Iris pigment epithelial cell (primary cell): ENCODE data around the gene ZNF691.
"Not testable (repeated sequence)": the region's sequence is repeated elsewhere in the genome, so short reads cannot be mapped to it uniquely, and the experiment has no call there.

Source experiments
- DNase-seq: peaks from one replicate; pipeline ENCODE4 v3.0.0-alpha.2; 2011; ENCODE audit warnings: low read depth

The ZNF691 gene

GRCh38 chr1:42859366-42859765 is 13.0 kb downstream of the ZNF691 start:
- DNase-seq: not testable (repeated sequence)

GRCh38 chr1:42860339-42861013 is 14.1 kb downstream of the ZNF691 start:
- no peak for DNase-seq

DNA sequence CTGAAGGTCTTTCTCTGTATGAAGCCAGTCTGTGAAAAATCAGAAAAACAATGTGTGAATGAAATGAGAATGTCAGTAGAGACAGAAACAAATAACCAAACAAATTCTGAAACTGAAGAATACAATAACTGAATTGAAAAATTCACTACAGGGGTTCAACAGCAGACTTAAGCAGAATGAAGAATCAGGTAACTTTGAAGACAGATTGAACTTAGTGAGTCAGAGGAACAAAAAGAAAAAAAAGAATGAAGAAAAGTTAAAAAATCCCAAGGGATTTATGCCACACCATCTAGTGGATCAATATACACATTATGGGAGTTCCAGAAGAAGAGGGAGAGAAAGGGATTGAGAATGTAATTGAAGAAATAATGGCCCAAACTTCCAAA is 14.6 kb downstream of the ZNF691 start:
- no peak for DNase-seq

DNA sequence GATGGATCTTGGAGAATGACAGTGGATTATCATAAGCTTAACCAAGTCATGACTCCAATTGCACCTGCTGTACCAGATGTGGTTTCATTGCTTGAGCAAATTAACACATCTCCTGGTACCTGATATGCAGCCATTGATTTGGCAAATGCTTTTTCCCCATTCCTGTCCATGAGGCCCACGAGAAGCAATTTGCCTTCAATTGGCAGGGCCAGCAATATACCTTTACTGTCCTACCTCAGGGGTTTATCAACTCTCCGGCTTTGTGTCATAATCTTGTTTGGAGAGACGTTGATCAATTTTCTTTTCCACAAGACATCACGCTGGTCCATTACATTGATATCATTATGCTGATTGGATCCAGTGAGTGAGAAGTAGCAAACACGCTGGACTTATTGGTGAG is 20.1 kb downstream of the ZNF691 start:
- no peak for DNase-seq

- not testable (repeated sequence) for DNase-seq
Measured at GRCh38 chr1:42868466-42868865, 22.1 kb downstream of the ZNF691 start.

DNA sequence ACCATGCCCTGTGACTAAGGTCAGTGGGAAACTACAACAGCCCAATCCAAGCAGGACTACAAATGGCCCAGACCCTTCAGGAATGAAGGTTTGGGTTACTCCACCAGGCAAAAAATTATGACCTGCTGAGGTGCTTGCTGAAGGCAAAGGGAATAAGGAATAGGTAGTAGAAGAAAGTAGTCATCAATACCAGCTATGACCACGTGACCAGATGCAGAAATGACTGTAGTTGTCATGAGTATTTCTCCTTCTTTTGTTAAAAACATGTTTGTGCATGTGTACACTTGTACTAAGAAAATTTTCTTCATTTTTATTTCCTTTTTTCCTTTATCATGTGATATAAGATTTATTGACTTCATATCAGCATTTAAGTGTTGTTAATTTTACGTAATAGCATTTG is 22.8 kb downstream of the ZNF691 start:
- not testable (repeated sequence) for DNase-seq

DNA sequence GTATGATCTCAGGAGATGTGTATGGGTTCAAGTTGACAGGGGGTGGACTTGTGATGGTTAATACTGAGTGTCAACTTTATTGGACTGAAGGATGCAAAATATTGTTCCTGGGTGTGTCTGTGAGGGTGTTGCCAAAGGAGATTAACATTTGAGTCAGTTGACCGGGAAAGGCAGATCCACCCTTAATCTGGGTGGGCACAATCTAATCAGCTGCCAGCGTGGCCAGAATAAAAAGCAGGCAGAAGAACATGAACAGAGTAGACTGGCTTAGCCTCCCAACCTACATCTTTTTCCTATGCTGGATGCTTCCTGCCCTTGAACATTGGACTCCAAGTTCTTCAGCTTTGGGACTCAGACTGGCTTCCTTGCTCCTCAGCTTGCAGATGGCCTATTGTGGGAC is 23.3 kb downstream of the ZNF691 start:
- DNase-seq: not testable (repeated sequence)

DNA sequence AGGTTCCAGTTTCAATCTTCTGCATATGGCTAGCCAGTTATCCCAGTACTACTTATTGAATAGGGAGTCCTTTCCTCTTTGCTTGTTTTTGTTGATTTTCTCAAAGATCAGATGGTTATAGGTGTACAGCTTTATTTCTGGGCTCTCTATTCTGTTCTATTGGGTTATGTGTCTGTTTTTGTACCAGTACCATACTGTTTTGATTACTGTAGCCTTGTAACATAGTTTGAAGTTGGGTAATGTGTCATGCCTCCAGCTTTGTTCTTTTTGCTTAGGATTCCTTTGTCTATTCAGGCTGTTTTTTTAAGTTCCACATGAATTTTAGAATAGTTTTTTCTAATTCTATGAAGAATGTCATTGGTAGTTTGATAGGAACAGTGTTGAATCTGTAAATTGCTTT is 26.7 kb downstream of the ZNF691 start:
- not testable (repeated sequence) for DNase-seq

DNA sequence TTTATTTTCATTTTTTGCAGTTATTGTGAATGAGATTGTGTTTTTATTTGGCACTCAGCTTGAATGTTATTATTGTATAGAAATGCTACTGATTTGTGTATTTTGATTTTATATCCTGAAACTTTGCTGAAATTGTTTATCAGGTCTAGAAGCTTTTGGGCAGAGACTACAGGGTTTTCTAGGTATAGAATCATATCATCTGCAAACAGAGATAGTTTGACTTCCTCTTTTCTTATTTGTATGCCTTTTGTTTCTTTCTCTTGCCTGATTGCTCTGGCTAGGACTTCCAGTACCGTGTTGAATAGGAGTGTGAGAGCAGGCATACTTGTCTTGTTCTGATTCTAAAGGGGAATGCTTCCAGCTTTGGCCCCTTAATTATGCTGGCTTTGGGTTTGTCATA is 27.3 kb downstream of the ZNF691 start:
- DNase-seq: no peak

GRCh38 chr1:42876009-42876408 is 29.6 kb downstream of the ZNF691 start:
- DNase-seq: no peak

DNA sequence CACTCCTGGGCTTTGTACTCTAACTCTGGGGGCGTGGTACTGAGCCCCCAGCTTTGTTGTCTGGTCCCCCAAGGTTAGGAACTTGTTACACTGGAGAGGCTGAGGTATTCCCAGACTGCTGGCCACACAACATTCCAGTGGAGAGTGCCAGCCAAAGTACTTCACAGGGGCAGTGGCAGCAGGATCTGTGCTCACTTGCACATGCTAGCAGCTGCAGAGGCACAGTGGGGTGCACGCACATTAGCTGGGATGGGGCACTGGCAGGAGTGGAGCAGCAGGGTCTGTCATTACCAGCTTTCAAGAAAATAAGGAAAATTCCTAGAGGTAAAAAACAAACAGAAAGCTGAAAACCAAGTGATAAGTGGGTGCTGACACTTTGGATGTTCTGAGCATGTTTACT is 31.0 kb downstream of the ZNF691 start:
- DNase-seq: no peak

- no peak for DNase-seq
Measured at GRCh38 chr1:42880384-42880783, 34.0 kb downstream of the ZNF691 start.

GRCh38 chr1:42886046-42886739 is 39.8 kb downstream of the ZNF691 start:
- no peak for DNase-seq

DNA sequence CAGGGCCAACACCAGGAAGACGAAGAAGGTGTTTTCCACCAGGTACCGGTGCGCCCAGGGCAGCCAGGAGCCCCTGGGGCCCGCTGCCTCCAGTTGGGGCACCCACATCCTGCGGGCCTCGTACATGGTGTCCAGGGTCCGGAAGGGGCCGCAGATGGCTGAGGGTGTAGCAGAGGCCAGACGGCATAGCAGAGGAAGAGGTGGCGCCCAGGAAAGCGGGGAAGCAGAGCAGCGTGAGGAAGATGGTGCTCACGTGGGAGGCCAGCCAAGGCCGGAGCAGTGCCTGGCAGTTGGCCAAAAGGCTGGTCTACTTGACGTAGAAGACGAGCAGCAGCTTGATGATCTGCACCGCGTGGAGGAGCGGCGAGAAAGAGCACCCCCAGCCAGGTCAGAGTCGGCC is 40.4 kb downstream of the ZNF691 start:
- DNase-seq: no peak

DNA sequence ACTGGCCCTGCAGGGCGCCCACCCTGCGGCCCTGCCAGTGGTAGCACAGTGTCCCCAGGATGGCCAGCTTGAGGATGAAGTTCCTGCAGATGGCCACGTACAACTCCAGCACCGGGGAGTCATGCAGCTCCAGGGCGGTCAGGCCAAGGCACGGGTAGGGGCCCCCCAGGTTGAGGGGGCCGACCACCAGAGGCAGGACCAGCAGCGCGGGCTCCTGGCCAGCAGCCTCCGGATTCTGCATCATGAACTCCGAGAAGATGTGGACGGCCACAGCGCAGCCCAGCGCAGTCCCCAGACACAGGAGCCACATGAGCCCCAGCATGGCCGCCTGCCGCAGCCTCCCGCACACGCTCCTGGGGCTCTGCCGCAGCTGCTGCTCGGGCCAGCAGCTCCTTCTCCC is 41.0 kb downstream of the ZNF691 start:
- DNase-seq: no peak

DNA sequence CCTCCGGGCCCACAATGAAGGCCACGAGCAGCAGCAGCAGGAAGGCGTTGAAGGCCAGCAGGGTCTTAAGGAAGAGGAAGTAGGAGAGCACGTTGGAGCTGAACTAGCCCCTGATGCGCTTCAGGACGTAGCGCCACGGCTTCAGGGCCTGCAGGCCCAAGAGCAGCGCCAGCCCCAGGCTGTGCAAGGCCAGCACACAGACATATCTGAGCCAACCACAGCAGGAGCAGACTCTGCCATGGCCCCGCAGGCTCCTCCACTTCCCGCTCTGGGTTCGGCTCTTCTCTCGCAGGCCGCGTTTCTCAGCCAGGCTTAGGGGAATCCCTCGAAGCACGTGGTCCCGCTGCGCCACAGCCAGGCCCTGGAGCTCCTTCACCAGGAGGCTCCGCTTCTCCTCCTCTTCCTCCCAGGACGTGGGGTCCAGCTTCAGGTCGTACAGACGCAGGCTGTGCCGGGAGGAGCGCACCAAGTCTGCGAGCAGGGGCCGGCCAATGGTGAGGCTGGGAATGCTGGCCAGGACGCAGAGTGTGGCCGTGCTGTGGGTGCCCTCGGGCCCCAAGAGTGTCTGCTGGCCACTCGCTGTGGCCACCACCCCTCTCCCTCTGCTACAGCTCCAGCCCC is 41.7 kb downstream of the ZNF691 start:
- DNase-seq: no peak

GRCh38 chr1:42889264-42889663 is 42.9 kb downstream of the ZNF691 start:
- no peak for DNase-seq

- no peak for DNase-seq
Measured at GRCh38 chr1:42891465-42892138, 45.2 kb downstream of the ZNF691 start.

DNA sequence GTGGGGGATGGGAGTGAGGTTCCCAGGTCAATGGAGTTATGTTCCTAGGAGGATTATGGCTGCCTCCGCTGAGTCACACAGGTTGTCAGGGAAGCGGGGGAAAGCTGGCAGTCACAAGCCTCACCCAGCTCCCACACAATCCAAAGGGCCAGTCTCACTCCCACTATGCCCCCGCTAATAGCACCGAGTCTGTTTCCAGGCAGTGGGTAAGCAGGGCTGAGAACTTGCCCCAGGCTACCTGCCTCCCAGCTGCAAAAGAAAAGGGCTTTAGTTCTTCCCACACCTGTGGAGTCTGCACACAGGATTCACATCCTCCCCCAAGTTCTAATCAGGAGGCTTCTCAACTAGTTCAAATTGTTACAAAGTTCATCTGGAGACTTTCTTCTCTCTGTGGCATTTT is 53.5 kb downstream of the ZNF691 start:
- DNase-seq: not testable (repeated sequence)
